ENCODE data around the gene TAC3. TPM values are rescaled to one million over a fixed set of nuclear protein-coding genes. Genes with fewer than 3 reads are reported as not detected.
A peak's percentile ranks its signal among the peaks of the same experiment; 100 is the strongest.
"Not testable (repeated sequence)": the region's sequence is repeated elsewhere in the genome, so short reads cannot be mapped to it uniquely, and the experiment has no call there.

The TAC3 gene
- total and polyA plus RNA-seq, 8 donors: 0.31 to 1.1 (median 0.73) TPM; not detected in 2

GRCh38 chr12:57055824-57056223 is 39.5 kb upstream of the TAC3 start:
- Histone ChIP-seq H3K36me3 (peaks cover 0 to 29% of the 10 kb centered on the region in 2 donors), H3K27ac (no peak overlapping the region), H3K4me1 (peaks cover 0 to 5% of the 10 kb centered on the region in 2 donors), H3K27me3 (no peaks in the 10 kb centered on the region), H3K4me3 (no peak overlapping the region), H3K9me3 (no peaks in the 10 kb centered on the region)
- TF ChIP-seq CTCF (IDR thresholded peaks at IDR 0.05): no peak
- no peak for DNase-seq
- intact Hi-C loops (cut with DNase I): no loop called here
- no peak for ATAC-seq

- intact Hi-C loops (cut with DNase I); DNase-seq; H3K27ac ChIP-seq; H3K27me3 ChIP-seq; ATAC-seq; H3K4me3 ChIP-seq; H3K9me3 ChIP-seq: not testable (repeated sequence)
- H3K36me3 ChIP-seq: peaks cover 0 to 10% of the 10 kb centered on the region in 2 donors
- peaks cover 0 to 11% of the 10 kb centered on the region in 2 donors for H3K4me1 ChIP-seq
These were observed 37.6 kb upstream of the TAC3 start for GRCh38 chr12:57053901-57054300.

- H3K4me1 ChIP-seq: peaks cover 0 to 19% of the 10 kb centered on the region in 2 donors
- DNase-seq; H3K36me3 ChIP-seq; ATAC-seq; H3K9me3 ChIP-seq; intact Hi-C loops (cut with DNase I); H3K4me3 ChIP-seq; H3K27ac ChIP-seq; H3K27me3 ChIP-seq: not testable (repeated sequence)
These were observed 36.8 kb upstream of the TAC3 start for GRCh38 chr12:57053146-57053545.

GRCh38 chr12:57051011-57051410 is 34.7 kb upstream of the TAC3 start:
- Histone ChIP-seq H3K36me3 (no peaks in the 10 kb centered on the region), H3K4me1 (peaks cover 0 to 40% of the 10 kb centered on the region in 2 donors), H3K9me3 (no peaks in the 10 kb centered on the region), H3K4me3 (no peak overlapping the region), H3K27me3 (no peaks in the 10 kb centered on the region), H3K27ac (no peak overlapping the region)
- intact Hi-C loops (cut with DNase I): no loop called here
- no peak for DNase-seq
- no peak for ATAC-seq
- TF ChIP-seq CTCF (IDR thresholded peaks at IDR 0.05): no peak

- TF ChIP-seq CTCF (IDR thresholded peaks at IDR 0.05): no peak
- no peak for DNase-seq
- Histone ChIP-seq H3K27ac (peak within 1 kb of the TSS in 1 of 2 donors; percentile 28), H3K27me3 (peaks cover 0 to 6% of the 10 kb centered on the region in 2 donors), H3K9me3 (no peaks in the 10 kb centered on the region), H3K4me1 (peaks cover 0 to 38% of the 10 kb centered on the region in 2 donors), H3K36me3 (no peaks in the 10 kb centered on the region), H3K4me3 (no peak within 1 kb of the TSS)
- peak; percentile 42 for ATAC-seq
- intact Hi-C loops (cut with DNase I): no loop called here
These were observed 33.6 kb upstream of the TAC3 start, which contains the start of gene MYO1A for GRCh38 chr12:57049890-57050289. Gene MYO1A, minus strand, starts transcription at chr12:57050129. Its CDS starts 1,806 bp downstream, at chr12:57048323.

DNA sequence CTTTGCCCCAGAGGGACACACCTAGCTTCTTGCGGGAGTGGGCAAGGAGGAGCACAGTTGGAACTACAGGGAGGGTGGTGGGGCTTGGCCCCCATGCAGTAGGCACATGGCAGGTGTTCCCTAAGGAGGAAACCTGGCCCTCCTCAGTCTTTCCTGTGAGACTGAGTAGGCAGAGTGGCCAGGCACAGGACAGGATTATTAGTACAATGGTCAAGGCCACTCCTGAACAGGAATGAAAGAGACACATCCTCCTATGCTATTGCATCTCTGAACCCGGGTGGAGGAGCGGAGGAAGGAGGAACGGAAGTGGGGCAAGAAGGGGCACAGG is 32.8 kb upstream of the TAC3 start:
- DNase-seq: no peak
- peak overlapping the region in 1 of 2 donors; percentile 28 for H3K27ac ChIP-seq
- H3K36me3 ChIP-seq: no peaks in the 10 kb centered on the region
- no peaks in the 10 kb centered on the region for H3K9me3 ChIP-seq
- no peak for TF ChIP-seq CTCF (IDR thresholded peaks at IDR 0.05)
- H3K27me3 ChIP-seq: peaks cover 0 to 6% of the 10 kb centered on the region in 2 donors
- intact Hi-C loops (cut with DNase I): no loop called here
- ATAC-seq: no peak
- H3K4me1 ChIP-seq: peaks cover 0 to 38% of the 10 kb centered on the region in 2 donors
- no peak overlapping the region for H3K4me3 ChIP-seq

Measured in left lung (tissue), 10 donors.